Left lung (tissue), 10 donors: Measurements from ENCODE around the gene CDK6. TPM values are rescaled to one million over a fixed set of nuclear protein-coding genes. Genes with fewer than 3 reads are reported as not detected.

Source experiments
- ATAC-seq: fragments of 200-7000 bp; cut with Tn5 transposase; one replicate; pipeline ENCODE4 v1.9.1; 2020; ENCODE audit warnings: moderate library complexity
- DNase-seq, 4 donors: peaks; one replicate each; pipeline ENCODE4 v3.0.0-alpha.2; 2013 to 2020
- H3K27ac ChIP-seq, 2 donors: fragments of 200-600 bp; sonication (generic) in 1 of 2; one replicate each; pipeline versions ENCODE4 v1.5.0 to v1.8.0; 2020 to 2021
- H3K27me3 ChIP-seq, 2 donors: fragments of 200-600 bp; sonication (generic) in 1 of 2; one replicate each; pipeline versions ENCODE4 v1.5.0 to v1.8.0; 2020 to 2021
- H3K36me3 ChIP-seq, 2 donors: fragments of 200-600 bp; sonication (generic) in 1 of 2; one replicate each; pipeline versions ENCODE4 v1.5.0 to v1.8.0; 2020 to 2021
- H3K4me1 ChIP-seq, 2 donors: fragments of 200-600 bp; one replicate each; pipeline ENCODE4 v1.8.0; 2021
- H3K4me3 ChIP-seq, 2 donors: fragments of 200-600 bp; sonication (generic) in 1 of 2; one replicate each; pipeline versions ENCODE4 v1.5.0 to v1.8.0; 2020 to 2021; ENCODE audit warnings: mild to moderate bottlenecking in 1 of 2
- H3K9me3 ChIP-seq, 2 donors: fragments of 200-600 bp; sonication (generic) in 1 of 2; one replicate each; pipeline versions ENCODE4 v1.5.0 to v1.8.0; 2020 to 2021
- intact Hi-C, 2 donors: fragments of 100-400 bp; cut with DNase I; formaldehyde crosslinking; loops; one replicate each; pipeline versions ENCODE4 v1.11.2 to v1.14.2; 2022
- polyA plus RNA-seq, 6 donors: library from polyadenylated mRNA; unstranded; fragments of 120-200 nt; gene quantifications; one replicate each; pipeline ENCODE4 v1.2.1, GENCODE V29; 2013; ENCODE audit not compliant: insufficient read length in 6 of 6
- total RNA-seq, 2 donors: library from RNA; stranded (reverse); fragmentation: NEBNext Ultra II Directional; extraction: Animal tissue kit (Norgen Biotek cat#: 25700); gene quantifications; one replicate each; pipeline ENCODE4 v1.2.1, GENCODE V29; 2021
- TF ChIP-seq, protein P1 (sequence below), 2 donors: fragments of 200-600 bp; sonication (generic) in 1 of 2; IDR thresholded peaks; one replicate each; pipeline versions ENCODE4 v1.5.0 to v1.8.0; 2021; ENCODE audit warnings: antibody characterized with exemption in 2 of 2
- donor health status: DM: no; HTN: yes; CAD: no.
- donor health status: DM: no; HTN: no; CAD: no.

The CDK6 gene
- total and polyA plus RNA-seq, 8 donors = 20.3 to 52.2 (median 43.7) TPM

DNA sequence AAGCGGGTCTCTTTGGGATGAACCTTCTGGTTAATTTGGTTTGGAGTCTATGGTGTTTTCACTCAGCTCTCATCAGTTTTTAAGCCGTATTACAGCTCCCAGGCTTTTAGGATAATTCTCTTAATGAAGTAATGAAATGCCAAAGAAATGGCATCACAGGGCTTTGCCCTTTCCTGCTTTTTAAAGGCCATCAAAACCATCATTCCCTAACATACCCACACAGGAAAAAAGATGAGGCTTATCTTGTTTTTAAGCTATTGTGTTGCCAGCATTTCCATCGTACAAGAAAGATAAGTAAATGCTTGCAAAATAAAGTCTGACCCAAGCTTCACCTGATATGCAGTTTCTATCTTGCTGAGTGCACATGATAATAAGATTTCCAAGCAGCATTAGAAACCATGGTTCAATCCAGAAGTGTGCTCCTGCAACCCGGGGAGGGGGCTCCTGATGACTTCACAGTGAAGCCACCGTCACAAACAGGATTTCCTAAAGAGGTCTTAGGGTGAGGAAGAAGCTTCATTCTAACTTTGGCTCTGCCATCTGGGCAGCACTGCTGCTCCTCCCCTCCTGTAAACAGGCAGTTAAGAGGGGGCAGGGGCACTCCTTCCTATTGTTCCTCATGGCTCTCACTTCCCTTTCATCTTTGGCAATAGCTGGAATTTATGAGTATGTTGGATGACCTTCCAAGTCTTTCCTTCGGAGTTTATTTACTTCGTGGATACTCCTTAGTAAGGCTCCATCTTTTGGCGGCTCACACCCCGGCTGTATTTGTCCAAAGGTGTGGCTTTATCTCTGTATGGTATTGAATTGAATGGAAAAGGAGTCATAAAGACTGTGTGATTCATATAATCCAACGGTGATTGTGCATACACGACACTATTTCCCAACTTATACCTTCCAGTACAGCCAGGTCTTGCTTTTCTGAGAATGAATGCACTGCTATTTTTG is 191.0 kb downstream of the CDK6 start:
- DNase-seq = no peak
- H3K27ac ChIP-seq = peak overlapping the region in 1 of 2 donors; percentile 29
- ATAC-seq = peak; percentile 71
- H3K4me3 ChIP-seq = no peak overlapping the region
- no peaks in the 10 kb centered on the region for H3K9me3 ChIP-seq
- no peaks in the 10 kb centered on the region for H3K36me3 ChIP-seq
- intact Hi-C loops = no loop called here
- no peaks in the 10 kb centered on the region for H3K27me3 ChIP-seq
- H3K4me1 ChIP-seq = peaks cover 6 to 48% of the 10 kb centered on the region in 2 donors
- TF ChIP-seq, protein P1, sequence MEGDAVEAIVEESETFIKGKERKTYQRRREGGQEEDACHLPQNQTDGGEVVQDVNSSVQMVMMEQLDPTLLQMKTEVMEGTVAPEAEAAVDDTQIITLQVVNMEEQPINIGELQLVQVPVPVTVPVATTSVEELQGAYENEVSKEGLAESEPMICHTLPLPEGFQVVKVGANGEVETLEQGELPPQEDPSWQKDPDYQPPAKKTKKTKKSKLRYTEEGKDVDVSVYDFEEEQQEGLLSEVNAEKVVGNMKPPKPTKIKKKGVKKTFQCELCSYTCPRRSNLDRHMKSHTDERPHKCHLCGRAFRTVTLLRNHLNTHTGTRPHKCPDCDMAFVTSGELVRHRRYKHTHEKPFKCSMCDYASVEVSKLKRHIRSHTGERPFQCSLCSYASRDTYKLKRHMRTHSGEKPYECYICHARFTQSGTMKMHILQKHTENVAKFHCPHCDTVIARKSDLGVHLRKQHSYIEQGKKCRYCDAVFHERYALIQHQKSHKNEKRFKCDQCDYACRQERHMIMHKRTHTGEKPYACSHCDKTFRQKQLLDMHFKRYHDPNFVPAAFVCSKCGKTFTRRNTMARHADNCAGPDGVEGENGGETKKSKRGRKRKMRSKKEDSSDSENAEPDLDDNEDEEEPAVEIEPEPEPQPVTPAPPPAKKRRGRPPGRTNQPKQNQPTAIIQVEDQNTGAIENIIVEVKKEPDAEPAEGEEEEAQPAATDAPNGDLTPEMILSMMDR (IDR thresholded peaks at IDR 0.05) = no peak

GRCh38 chr7:92644406-92645113 is 191.8 kb downstream of the CDK6 start:
- no peak overlapping the region for H3K4me3 ChIP-seq
- H3K27ac ChIP-seq = peak overlapping the region in 1 of 2 donors; percentile 29
- no peaks in the 10 kb centered on the region for H3K36me3 ChIP-seq
- intact Hi-C loops = no loop called here
- no peak for ATAC-seq
- peaks cover 6 to 48% of the 10 kb centered on the region in 2 donors for H3K4me1 ChIP-seq
- no peaks in the 10 kb centered on the region for H3K9me3 ChIP-seq
- no peak for DNase-seq
- TF ChIP-seq, protein P1 (IDR thresholded peaks at IDR 0.05) = no peak
- H3K27me3 ChIP-seq = no peaks in the 10 kb centered on the region

- no peak for ATAC-seq
- intact Hi-C loops = no loop called here
- Histone ChIP-seq H3K27ac (peak overlapping the region in 1 of 2 donors; percentile 29), H3K27me3 (no peaks in the 10 kb centered on the region), H3K4me1 (peaks cover 6 to 53% of the 10 kb centered on the region in 2 donors), H3K9me3 (no peaks in the 10 kb centered on the region), H3K36me3 (no peaks in the 10 kb centered on the region), H3K4me3 (no peak overlapping the region)
- DNase-seq = no peak
- TF ChIP-seq, protein P1 (IDR thresholded peaks at IDR 0.05) = no peak
Observed at GRCh38 chr7:92643821-92644220, 192.6 kb downstream of the CDK6 start.

DNA sequence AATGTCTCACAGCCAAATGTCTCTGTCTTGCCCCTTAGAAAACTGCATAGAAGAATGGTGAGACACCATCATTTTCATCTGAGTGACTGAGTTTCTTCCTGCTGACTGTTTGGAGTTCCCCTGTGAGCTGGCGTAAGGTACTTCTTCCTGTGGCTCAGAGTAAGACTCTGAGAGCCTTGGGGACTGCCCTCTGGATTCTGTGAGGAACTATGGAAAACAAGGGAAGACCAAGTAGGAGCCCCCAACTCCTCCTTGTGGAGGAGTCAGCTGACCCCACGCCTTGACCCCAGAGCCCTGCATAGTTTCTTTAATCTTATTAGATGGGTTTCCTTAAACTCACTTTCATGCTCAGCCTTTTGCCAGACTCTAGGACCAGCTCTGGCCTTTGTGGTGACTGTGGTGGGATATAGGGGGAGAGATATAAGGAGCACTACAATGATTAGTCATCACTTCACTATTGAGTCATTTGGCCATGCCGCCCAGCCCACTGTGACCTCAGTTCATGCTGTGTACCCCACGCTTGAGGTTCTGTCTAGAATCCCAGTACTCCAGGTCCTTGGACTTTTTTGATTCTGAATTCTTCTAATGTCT is 194.4 kb downstream of the CDK6 start:
- peaks cover 6 to 53% of the 10 kb centered on the region in 2 donors for H3K4me1 ChIP-seq
- TF ChIP-seq, protein P1 (IDR thresholded peaks at IDR 0.05) = no peak
- H3K27me3 ChIP-seq = no peaks in the 10 kb centered on the region
- H3K9me3 ChIP-seq = no peaks in the 10 kb centered on the region
- peak overlapping the region in 1 of 2 donors; percentile 46 for H3K27ac ChIP-seq
- H3K36me3 ChIP-seq = no peaks in the 10 kb centered on the region
- no peak overlapping the region for H3K4me3 ChIP-seq
- DNase-seq (no peak), ATAC-seq (peak; percentile 32)
- intact Hi-C loops = no loop called here
